Lung (tissue), 12 donors: ENCODE measurements around the gene KIAA0513. TPM values are rescaled to one million over a fixed set of nuclear protein-coding genes. Genes with fewer than 3 reads are reported as not detected.

Source experiments
- ATAC-seq: fragments of 200-7000 bp; cut with Tn5 transposase; one replicate; pipeline ENCODE4 v1.9.1; 2020; ENCODE audit warnings: moderate number of reproducible peaks; ENCODE audit not compliant: insufficient read depth, low FRiP score
- DNase-seq, 3 donors: peaks; one replicate each; pipeline ENCODE4 v3.0.0-alpha.2; 2013 to 2017
- H3K27ac ChIP-seq, 2 donors: one replicate each; pipeline ENCODE4 v1.5.1; 2013; ENCODE audit warnings: mild to moderate bottlenecking in 2 of 2, moderate library complexity in 2 of 2, control low read depth in 1 of 2, inconsistent platforms in 1 of 2, low read depth in 1 of 2, low read length in 1 of 2
- H3K27me3 ChIP-seq, 3 donors: one replicate each; pipeline ENCODE4 v1.5.1; 2013; ENCODE audit warnings: low read length in 2 of 3; ENCODE audit not compliant: control insufficient read depth in 3 of 3, insufficient read depth in 3 of 3
- H3K36me3 ChIP-seq, 4 donors: one replicate each; pipeline ENCODE4 v1.5.1; 2013; ENCODE audit warnings: low read length in 4 of 4, mild to moderate bottlenecking in 1 of 4, moderate library complexity in 1 of 4; ENCODE audit not compliant: control insufficient read depth in 4 of 4, insufficient read depth in 4 of 4
- H3K4me1 ChIP-seq, 5 donors: one replicate each; pipeline ENCODE4 v1.5.1; 2013; ENCODE audit warnings: low read length in 5 of 5, mild to moderate bottlenecking in 2 of 5, moderate library complexity in 1 of 5; ENCODE audit not compliant: control insufficient read depth in 5 of 5, insufficient read depth in 5 of 5
- H3K4me3 ChIP-seq: one replicate; pipeline ENCODE4 v1.5.1; 2013; ENCODE audit warnings: mild to moderate bottlenecking, control low read depth, moderate library complexity
- H3K9ac ChIP-seq, 2 donors: one replicate each; pipeline ENCODE4 v1.5.1; 2013; ENCODE audit warnings: low read length in 2 of 2, control low read depth in 1 of 2; ENCODE audit not compliant: insufficient read depth in 1 of 2
- H3K9me3 ChIP-seq, 4 donors: one replicate each; pipeline ENCODE4 v1.5.1; 2013; ENCODE audit warnings: low read length in 3 of 4, mild to moderate bottlenecking in 1 of 4, moderate library complexity in 1 of 4; ENCODE audit not compliant: control insufficient read depth in 4 of 4, insufficient read depth in 3 of 4
- CTCF ChIP-seq: IDR thresholded peaks from 2 replicates; pipeline ENCODE4 v1.5.1; 2012; ENCODE audit warnings: mild to moderate bottlenecking; ENCODE audit errors: control extremely low read depth, extremely low read depth
- WGBS, 2 donors: extraction: QIAGEN DNeasy Blood & Tissue Kit; methylation state at CpG; one replicate each; pipeline ENCODE4 v1.1.7; 2013; 5-methylcytosine and 5-hydroxymethylcytosine counted together
- polyA plus RNA-seq, 2 donors: library from polyadenylated mRNA; stranded (reverse); fragments of 200-250 nt; gene quantifications; one replicate each; pipeline ENCODE4 v1.2.1, GENCODE V29; 2013
- total RNA-seq, 2 donors: library from RNA; depleted of rRNA in 1 of 2; stranded (reverse); fragments of >200 nt in 1 of 2; gene quantifications; one replicate each; pipeline ENCODE4 v1.2.1, GENCODE V29; 2014 to 2021
- donor health status: control.
- donor health status: control.
- donor health status: Bipolar disorder and iron deficiency.
- donor health status: healthy.
- donor health status: DM: yes; HTN: yes; CAD: no.

Gene KIAA0513
- total and polyA plus RNA-seq, 4 donors: 10.4 to 23.5 (median 12.0) TPM

GRCh38 chr16:85133290-85133599 is 105.7 kb downstream of the KIAA0513 start:
- TF ChIP-seq CTCF: no peak
- peaks cover 0 to 52% (median 29%) of the 10 kb centered on the region in 5 donors for H3K4me1 ChIP-seq
- H3K27me3 ChIP-seq: no peaks in the 10 kb centered on the region
- 93 to 94% methylated on average over 1 of the region's 1 CpG for WGBS, 2 donors
- H3K9ac ChIP-seq: no peak overlapping the region
- no peaks in the 10 kb centered on the region for H3K36me3 ChIP-seq
- no peak for ATAC-seq
- no peak overlapping the region for H3K4me3 ChIP-seq
- no peak overlapping the region for H3K27ac ChIP-seq
- no peaks in the 10 kb centered on the region for H3K9me3 ChIP-seq
- no peak for DNase-seq

GRCh38 chr16:85134076-85134788 is 106.6 kb downstream of the KIAA0513 start:
- Histone ChIP-seq H3K4me1 (peaks cover 0 to 53% (median 29%) of the 10 kb centered on the region in 5 donors), H3K9ac (no peak overlapping the region), H3K27me3 (no peaks in the 10 kb centered on the region), H3K4me3 (no peak overlapping the region), H3K27ac (peak overlapping the region in 1 of 2 donors; percentile 13), H3K9me3 (no peaks in the 10 kb centered on the region), H3K36me3 (no peaks in the 10 kb centered on the region)
- TF ChIP-seq CTCF: no peak
- DNase-seq: no peak
- ATAC-seq: no peak
- 84% methylated on average over 19 of the region's 19 CpGs for WGBS, 2 donors

- no peak overlapping the region for H3K9ac ChIP-seq
These were observed 107.2 kb downstream of the KIAA0513 start for GRCh38 chr16:85134789-85135142.

More at GRCh38 chr16:85134789-85135142, 107.2 kb downstream of the KIAA0513 start:
- DNase-seq: no peak
- no peak for ATAC-seq
- no peak for TF ChIP-seq CTCF
- Histone ChIP-seq H3K4me1 (peaks cover 0 to 50% (median 29%) of the 10 kb centered on the region in 5 donors), H3K9me3 (no peaks in the 10 kb centered on the region), H3K36me3 (no peaks in the 10 kb centered on the region), H3K27me3 (no peaks in the 10 kb centered on the region), H3K27ac (peak overlapping the region in 1 of 2 donors; percentile 3), H3K4me3 (no peak overlapping the region)
- 54 to 61% methylated on average over 14 of the region's 14 CpGs for WGBS, 2 donors
